GM18511 (cell line): ENCODE data around the gene WDR11.
A peak's percentile ranks its signal among the peaks of the same experiment; 100 is the strongest.

Experiments
- ATAC-seq: cut with Tn5 transposase; IDR thresholded peaks from one replicate; pipeline ENCODE4 v1.9.1; 2021; ENCODE audit warnings: mild to moderate bottlenecking, moderate library complexity; ENCODE audit not compliant: unreplicated experiment

The WDR11 gene, protein sequence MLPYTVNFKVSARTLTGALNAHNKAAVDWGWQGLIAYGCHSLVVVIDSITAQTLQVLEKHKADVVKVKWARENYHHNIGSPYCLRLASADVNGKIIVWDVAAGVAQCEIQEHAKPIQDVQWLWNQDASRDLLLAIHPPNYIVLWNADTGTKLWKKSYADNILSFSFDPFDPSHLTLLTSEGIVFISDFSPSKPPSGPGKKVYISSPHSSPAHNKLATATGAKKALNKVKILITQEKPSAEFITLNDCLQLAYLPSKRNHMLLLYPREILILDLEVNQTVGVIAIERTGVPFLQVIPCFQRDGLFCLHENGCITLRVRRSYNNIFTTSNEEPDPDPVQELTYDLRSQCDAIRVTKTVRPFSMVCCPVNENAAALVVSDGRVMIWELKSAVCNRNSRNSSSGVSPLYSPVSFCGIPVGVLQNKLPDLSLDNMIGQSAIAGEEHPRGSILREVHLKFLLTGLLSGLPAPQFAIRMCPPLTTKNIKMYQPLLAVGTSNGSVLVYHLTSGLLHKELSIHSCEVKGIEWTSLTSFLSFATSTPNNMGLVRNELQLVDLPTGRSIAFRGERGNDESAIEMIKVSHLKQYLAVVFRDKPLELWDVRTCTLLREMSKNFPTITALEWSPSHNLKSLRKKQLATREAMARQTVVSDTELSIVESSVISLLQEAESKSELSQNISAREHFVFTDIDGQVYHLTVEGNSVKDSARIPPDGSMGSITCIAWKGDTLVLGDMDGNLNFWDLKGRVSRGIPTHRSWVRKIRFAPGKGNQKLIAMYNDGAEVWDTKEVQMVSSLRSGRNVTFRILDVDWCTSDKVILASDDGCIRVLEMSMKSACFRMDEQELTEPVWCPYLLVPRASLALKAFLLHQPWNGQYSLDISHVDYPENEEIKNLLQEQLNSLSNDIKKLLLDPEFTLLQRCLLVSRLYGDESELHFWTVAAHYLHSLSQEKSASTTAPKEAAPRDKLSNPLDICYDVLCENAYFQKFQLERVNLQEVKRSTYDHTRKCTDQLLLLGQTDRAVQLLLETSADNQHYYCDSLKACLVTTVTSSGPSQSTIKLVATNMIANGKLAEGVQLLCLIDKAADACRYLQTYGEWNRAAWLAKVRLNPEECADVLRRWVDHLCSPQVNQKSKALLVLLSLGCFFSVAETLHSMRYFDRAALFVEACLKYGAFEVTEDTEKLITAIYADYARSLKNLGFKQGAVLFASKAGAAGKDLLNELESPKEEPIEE

DNA sequence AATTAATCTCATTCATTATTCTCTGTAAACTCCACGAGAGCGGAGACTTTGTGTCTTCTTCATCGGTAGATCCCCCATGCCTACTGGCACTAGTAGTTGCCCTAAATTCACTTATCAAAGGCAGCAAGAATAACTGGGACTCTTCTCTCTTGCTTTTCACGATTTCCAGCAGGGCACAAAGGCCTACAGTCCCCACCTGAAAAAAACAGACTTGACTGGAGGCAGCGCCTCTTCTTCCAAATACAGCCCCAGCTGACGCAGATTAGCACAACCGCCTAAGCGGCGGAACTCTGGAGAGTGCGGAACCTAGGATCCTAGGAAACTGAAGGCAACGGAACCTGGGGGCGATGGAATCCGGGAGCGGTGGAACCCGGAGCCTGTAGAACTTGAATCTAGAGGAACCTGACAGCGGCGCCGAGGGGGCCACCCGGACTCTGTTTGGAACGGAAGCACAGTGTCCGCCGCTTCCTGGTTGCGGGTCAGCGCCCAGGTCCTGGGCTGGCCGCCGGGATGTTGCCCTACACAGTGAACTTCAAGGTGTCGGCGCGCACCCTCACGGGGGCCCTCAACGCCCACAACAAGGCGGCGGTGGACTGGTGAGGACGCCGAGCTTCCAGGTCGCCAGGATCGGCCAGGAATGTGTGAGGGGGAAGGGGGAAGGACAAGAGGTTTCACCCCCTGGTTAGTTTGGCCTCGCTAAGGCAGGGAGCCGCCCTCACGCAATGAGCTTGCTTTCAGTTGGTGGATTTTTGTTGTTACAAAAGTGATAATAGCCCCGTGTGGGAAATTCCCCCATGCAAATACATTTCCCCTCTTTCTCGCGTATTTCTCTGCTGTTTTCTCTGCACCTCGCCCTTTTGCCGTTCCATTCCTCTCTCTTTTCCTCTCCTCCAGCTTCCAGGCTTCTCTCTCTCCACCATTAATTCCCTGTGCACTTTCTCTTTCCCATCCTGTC, at the start of gene WDR11:
WDR11 (plus strand) TSS at position 452 of the 955 bp plus-strand sequence; CDS start at position 511, 59 bp downstream.
- peak; percentile 99 for ATAC-seq

- ATAC-seq = no peak
Measured at GRCh38 chr10:120802935-120803334, 48.2 kb upstream of the WDR11 start.

DNA sequence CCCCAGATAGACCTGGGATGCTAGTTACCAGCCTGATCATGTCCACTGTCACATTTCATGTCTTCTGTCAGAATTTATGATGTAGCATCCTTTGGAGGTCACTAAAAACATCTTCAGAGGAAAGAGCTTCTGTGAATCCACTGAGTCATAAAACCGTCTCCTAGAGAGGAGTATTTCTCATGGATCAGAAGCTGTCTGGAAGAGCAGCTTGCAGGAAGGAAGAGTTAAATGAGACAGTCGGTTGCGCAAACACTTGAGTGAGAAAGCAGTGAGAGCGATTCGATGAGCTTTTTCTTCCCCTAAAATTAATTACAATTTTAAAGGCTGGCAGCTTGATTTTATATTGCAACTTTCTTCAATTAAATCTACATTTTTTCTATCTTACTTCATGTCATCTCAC, 47.2 kb upstream of the WDR11 start:
- no peak for ATAC-seq

DNA sequence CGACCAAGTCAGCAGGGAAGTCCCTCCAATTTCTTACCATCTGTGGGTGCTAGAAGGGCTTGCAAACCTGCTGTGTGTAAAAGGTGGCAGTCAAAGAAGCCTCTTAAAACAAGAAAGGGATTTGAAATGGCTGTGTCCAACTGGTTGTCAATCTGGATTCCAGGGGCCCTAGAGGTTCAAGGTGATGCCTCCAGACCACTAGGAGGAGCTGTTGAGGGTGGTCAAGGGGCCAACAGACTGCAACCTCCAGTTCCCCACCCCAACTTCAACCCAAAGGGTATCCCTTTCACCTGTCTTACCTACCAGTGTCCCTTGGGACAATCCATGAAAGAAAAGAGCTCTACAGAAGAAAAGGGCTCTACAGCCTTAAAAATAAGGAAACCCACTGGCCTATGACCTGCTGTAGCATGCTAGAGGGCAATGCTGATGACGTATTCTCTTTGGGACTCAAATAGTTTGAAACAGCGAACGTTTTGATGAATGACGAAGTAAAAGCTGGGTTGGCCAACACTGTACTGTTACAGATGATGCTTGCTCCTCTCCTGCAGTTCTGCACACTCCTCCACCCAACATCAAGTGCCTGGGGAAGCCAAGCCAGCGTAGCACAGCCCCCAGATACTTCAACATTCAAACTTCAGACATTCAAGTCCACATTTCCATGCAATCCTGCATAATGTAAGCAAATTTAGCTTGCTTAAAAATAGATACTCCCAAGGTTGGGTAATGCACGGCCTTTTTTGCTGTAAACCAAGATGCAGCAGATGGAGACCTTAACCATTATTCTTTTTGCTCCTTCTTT, 45.9 kb upstream of the WDR11 start:
- no peak for ATAC-seq

DNA sequence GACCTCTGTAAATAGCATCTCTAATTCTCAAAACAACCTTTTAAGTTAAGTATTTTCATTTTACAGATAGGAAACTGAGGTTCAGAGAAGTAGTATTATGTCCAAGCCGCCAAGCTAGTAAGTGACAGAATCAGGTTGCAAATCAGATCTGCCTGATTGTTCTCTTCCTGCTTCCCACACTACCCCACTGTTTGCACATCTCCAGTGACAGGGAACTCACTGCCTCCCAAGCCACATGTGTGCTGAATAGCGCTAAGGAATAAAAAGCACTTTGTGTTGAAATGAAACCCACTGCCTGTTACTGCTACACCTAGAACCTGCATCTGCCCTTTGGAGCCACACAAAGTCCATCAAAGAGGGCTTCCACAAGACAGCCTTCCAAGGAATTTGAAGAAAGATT, 45.1 kb upstream of the WDR11 start:
- ATAC-seq = no peak

DNA sequence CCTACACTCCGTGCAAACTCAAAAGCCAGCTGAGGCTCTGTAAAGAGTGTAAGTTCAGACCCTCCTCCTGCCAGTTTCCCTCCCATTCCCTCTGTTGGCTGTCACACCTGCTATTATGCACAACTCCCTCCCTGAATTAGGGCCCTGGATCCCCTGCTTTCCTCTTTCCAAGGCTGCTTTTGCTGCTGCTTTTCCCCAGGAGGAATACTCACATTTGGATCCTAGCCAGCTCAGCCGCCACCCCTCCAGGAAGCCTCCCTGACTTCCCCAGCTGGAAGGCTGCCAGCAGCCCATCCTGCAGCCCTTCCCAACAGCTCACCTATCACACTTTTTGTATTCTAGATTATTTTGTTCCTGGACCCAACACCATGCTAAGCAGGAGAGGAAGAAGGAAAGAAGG, 40.9 kb upstream of the WDR11 start:
- no peak for ATAC-seq

- ATAC-seq = no peak
Measured at GRCh38 chr10:120813085-120813484, 38.1 kb upstream of the WDR11 start.

GRCh38 chr10:120818301-120818700, 32.9 kb upstream of the WDR11 start:
- no peak for ATAC-seq

DNA sequence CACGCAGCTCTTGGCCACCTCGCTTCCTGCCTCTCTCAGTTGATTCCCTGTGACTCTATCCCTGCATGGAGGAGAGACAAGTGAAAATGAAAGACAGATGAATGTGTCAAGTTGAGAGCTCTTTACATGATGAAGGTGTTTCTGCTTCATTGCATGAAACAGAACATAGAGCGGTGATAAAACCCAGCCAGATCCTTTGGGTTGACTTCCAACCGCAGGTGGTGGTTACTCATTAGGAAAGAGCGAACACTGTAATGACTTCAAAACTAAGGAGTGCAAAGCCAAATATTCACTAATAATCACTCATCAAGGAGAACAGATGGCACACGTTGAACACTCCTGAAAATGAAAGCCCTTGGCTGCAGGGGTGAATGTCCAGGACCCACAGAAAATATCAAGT, 31.8 kb upstream of the WDR11 start:
- no peak for ATAC-seq

- ATAC-seq = no peak
Measured at GRCh38 chr10:120823266-120823665, 27.9 kb upstream of the WDR11 start.

DNA sequence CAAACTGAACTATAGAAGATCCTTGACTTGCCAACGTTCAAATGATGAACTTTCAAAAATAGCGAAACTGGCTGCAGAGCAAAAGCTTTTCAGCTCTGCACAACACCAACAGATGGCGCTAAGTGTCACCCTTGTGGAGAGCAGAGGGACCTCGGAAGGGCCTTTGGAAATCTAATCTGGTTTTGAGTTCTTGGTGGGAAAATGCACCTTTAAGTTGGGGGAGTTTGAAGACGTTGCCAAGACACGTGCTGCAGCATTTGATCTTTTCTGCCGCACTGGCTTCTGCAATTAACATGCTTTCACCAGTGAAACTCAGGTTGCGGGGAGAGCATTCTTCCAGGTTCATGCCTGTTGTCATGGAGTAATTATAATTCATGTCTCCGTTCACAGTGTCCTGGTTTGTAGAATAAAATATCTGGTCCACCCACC, 26.3 kb upstream of the WDR11 start:
- no peak for ATAC-seq

- no peak for ATAC-seq
Measured at GRCh38 chr10:120825878-120826769, 25.0 kb upstream of the WDR11 start.

- ATAC-seq = peak; percentile 83
Measured at GRCh38 chr10:120827251-120827875, 23.8 kb upstream of the WDR11 start.

DNA sequence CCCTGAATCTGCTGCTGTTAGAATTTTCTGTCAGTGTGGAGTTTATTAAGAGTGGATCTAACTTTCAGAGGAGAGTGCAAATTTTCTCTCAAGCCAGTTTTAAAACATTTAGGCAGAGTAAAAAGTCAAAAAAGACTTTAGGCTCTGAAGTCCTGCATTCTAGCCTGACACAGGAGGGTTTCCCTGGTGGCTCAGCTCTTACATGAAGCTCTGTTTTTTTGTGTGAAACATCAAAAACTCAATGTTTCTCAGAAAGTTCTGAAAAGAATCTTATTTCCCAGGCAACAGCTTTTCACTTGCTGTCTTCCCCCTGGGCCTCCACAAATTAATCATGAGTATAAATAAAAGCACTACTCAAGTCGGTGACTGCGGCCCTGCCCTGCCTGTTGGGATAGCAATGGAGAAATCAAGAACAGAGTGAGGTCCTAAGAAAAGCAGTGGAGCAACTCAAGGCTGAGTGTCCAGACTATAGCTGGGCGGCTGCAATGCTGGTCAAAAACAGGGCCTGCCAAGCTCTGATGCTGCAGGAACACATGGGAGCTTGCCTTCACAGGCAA, 22.3 kb upstream of the WDR11 start:
- ATAC-seq = no peak

DNA sequence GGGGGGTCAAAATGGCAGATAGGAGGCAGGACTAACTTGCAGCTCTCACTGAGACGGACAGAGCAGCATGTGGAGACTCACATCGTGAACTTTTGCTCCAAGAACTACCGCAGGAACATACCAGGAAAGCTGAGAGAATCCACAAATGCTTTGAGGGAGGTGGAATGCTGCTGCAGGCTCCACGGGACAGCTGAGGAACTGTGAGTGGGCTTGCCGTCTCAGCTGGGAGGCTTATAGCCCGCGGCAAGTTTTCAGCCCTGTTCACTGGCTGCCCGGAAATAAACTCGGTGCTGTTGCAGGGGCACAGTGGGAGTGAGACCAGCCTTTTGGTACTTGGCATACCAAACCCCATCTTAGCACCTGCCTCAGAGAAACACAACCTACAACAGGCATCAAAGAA, 19.1 kb upstream of the WDR11 start:
- no peak for ATAC-seq

DNA sequence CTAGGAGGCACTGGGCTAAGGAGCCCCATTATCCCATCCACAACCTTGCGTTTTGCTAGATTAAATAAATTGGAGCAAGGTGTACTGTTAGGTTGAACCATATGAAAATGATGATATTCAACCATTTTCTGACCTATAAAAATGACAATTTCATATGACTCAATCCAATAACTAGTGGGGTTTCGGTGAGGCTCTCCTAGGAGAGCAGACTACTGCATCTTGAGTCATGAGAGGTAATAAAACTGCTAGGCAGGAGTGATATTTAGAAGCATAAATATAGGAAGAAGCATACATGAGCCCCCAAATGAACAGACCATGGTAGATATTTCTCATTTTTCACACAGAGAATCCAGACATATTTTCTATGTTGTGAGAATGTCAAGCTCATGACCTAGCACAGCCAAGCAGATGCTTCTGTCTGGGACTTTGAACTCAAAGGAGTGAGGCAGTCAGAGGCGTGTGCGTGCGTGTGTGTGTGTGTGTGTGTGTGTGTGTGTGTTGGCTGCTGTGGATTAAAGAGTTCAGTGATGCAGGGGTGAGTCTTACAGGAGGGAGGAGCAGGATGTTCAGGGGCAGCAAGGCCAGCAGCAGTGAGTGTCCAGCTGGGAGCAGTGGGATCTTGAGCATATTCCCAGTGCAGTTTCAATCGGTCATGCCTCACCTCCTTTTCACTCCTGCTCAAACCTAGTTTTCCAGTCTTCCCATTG, 17.8 kb upstream of the WDR11 start:
- no peak for ATAC-seq

- no peak for ATAC-seq
Measured at GRCh38 chr10:120835603-120836002, 15.6 kb upstream of the WDR11 start.
